Myocyte (in vitro differentiated cells): Measurements from ENCODE around the gene SLCO1A2. TPM values are rescaled to one million over a fixed set of nuclear protein-coding genes. Genes with fewer than 3 reads are reported as not detected.

ENCODE experiments used
- DNase-seq: peaks from one replicate; pipeline ENCODE4 v3.0.0-alpha.2; 2012; ENCODE audit warnings: low read depth
- total RNA-seq: library from RNA; depleted of rRNA; stranded (reverse); fragments of >200 nt; gene quantifications from 2 replicates; pipeline ENCODE4 v1.2.3, GENCODE V29; 2014

The SLCO1A2 gene
- total RNA-seq, 1 donor from 2014 or later, result 0.05 TPM

DNA sequence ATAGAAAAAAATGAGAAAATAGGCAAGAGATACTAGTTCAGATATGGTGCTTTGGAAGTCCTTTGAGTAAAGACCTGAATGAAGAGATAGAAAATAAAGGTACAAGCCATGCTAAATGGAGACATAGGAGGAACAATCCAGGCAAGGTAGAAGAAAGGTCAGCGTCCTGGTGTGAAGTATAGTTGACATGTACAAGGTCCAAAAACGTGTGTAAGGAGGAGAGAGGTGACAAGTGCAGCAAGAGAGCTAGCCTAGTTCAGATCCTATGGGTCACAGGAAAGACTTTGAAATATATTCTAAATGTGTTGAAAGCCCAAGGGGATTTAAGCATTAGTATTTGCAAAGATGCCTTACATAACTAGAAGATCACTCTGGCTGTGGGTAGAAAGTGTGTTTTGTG, 115.5 kb downstream of the SLCO1A2 start:
- DNase-seq, result no peak

Other genes starting within 250 kb of the SLCO1A2 start
- not detected in 2 replicates for gene SLCO1B1, start 203.7 kb downstream of the SLCO1A2 start, total RNA-seq
- gene IAPP, start 38.0 kb upstream of the SLCO1A2 start, total RNA-seq, result not detected in 2 replicates
- 13.0 and 15.2 TPM in 2 replicates for gene PYROXD1, start 102.7 kb upstream of the SLCO1A2 start, total RNA-seq
- 54.1 and 57.5 TPM in 2 replicates for gene RECQL, start 166.7 kb upstream of the SLCO1A2 start, total RNA-seq
- 54.9 and 65.6 TPM in 2 replicates for gene GOLT1B, start 166.9 kb upstream of the SLCO1A2 start, total RNA-seq
- gene SPX, start 191.4 kb upstream of the SLCO1A2 start, total RNA-seq, result 4.9 and 8.7 TPM in 2 replicates